ENCODE data around the gene VCPKMT. TPM values are rescaled to one million over a fixed set of nuclear protein-coding genes. Genes with fewer than 3 reads are reported as not detected.

The VCPKMT gene
- total RNA-seq, 1 experiment from 2014 or later: 8.2 TPM

- no peak overlapping the region for H3K9ac ChIP-seq (ENCODE audit: low read length)
- no peaks in the 10 kb centered on the region for H3K36me3 ChIP-seq (ENCODE audit: low read depth, low read length)
- no peak overlapping the region for H3K27ac ChIP-seq (ENCODE audit: low read length)
- ATAC-seq: no peak
- H2AFZ ChIP-seq (ENCODE audit: low read length): no peak overlapping the region
- no peaks in the 10 kb centered on the region for H3K27me3 ChIP-seq (ENCODE audit: low read length)
- intact Hi-C loops (cut with micrococcal nuclease): no loop called here
- TF ChIP-seq CTCF (conservative IDR thresholded peaks at IDR 0.05; ENCODE audit: low read depth, low read length): no peak
- no peak for TF ChIP-seq EZH2phosphoT487 (IDR thresholded peaks at IDR 0.05; ENCODE audit: borderline replicate concordance, low read length)
- TF ChIP-seq EZH2 (IDR thresholded peaks at IDR 0.05; ENCODE audit: low read length, unreplicated experiment): no peak
- DNase-seq: no peak
- no peak overlapping the region for H3K4me2 ChIP-seq (ENCODE audit: low read length)
- no peaks in the 10 kb centered on the region for H4K20me1 ChIP-seq (ENCODE audit: low read length)
- no peaks in the 10 kb centered on the region for H3K79me2 ChIP-seq (ENCODE audit: low read length)
- POLR2A ChIA-PET (ENCODE audit: unreplicated experiment): no interaction called here
- H3K9me3 ChIP-seq (ENCODE audit: low read length): no peaks in the 10 kb centered on the region
- no peaks in the 10 kb centered on the region for H3F3A ChIP-seq (ENCODE audit: low read length, unreplicated experiment)
- H3K4me1 ChIP-seq (ENCODE audit: insufficient read depth, low read length): 0 out of 2 replicates have a peak, but pooled peaks cover 4% of the 10 kb centered on the region
- H3K4me3 ChIP-seq (ENCODE audit: low read length): no peak overlapping the region
- no peaks in the 10 kb centered on the region for H3K9me2 ChIP-seq (replicated peaks; ENCODE audit: low read length)
- no TSS peak for BruUV-seq (replicated peaks)
- CTCF ChIA-PET: no interaction called here
These were observed 28.3 kb downstream of the VCPKMT start for GRCh38 chr14:50088117-50088515.

GRCh38 chr14:50087341-50088116, 28.8 kb downstream of the VCPKMT start:
- 0 out of 2 replicates have a peak, but pooled peaks cover 4% of the 10 kb centered on the region for H3K4me1 ChIP-seq (ENCODE audit: insufficient read depth, low read length)
- no peaks in the 10 kb centered on the region for H3K9me3 ChIP-seq (ENCODE audit: low read length)
- CTCF ChIA-PET: no interaction called here
- TF ChIP-seq EZH2phosphoT487 (IDR thresholded peaks at IDR 0.05; ENCODE audit: borderline replicate concordance, low read length) (no peak), EZH2 (IDR thresholded peaks at IDR 0.05; ENCODE audit: low read length, unreplicated experiment) (no peak)
- no peak overlapping the region for H2AFZ ChIP-seq (ENCODE audit: low read length)
- no peaks in the 10 kb centered on the region for H4K20me1 ChIP-seq (ENCODE audit: low read length)
- H3K4me3 ChIP-seq (ENCODE audit: low read length): no peak overlapping the region
- intact Hi-C loops (cut with micrococcal nuclease): no loop called here
- POLR2A ChIA-PET (ENCODE audit: unreplicated experiment): no interaction called here
- H3K27ac ChIP-seq (ENCODE audit: low read length): no peak overlapping the region
- no peak for DNase-seq
- no peaks in the 10 kb centered on the region for H3K9me2 ChIP-seq (replicated peaks; ENCODE audit: low read length)
- no TSS peak for BruUV-seq (replicated peaks)
- no peaks in the 10 kb centered on the region for H3F3A ChIP-seq (ENCODE audit: low read length, unreplicated experiment)
- ATAC-seq: no peak
- H3K27me3 ChIP-seq (ENCODE audit: low read length): no peaks in the 10 kb centered on the region
- H3K4me2 ChIP-seq (ENCODE audit: low read length): no peak overlapping the region
- no peak overlapping the region for H3K9ac ChIP-seq (ENCODE audit: low read length)
- H3K79me2 ChIP-seq (ENCODE audit: low read length): no peaks in the 10 kb centered on the region
- H3K36me3 ChIP-seq (ENCODE audit: low read depth, low read length): no peaks in the 10 kb centered on the region

GRCh38 chr14:50086321-50086711, 30.1 kb downstream of the VCPKMT start:
- H3K4me3 ChIP-seq (ENCODE audit: low read length): no peak overlapping the region
- intact Hi-C loops (cut with micrococcal nuclease): no loop called here
- TF ChIP-seq EZH2phosphoT487 (IDR thresholded peaks at IDR 0.05; ENCODE audit: borderline replicate concordance, low read length): no peak
- H2AFZ ChIP-seq (ENCODE audit: low read length): no peak overlapping the region
- ATAC-seq: no peak
- no peaks in the 10 kb centered on the region for H3K36me3 ChIP-seq (ENCODE audit: low read depth, low read length)
- POLR2A ChIA-PET (ENCODE audit: unreplicated experiment): interaction anchor here (0.7 kb wide), 1 partner anchor 1131 kb away, joined by 4 read pairs; no protein-coding TSS in a partner anchor
- no peaks in the 10 kb centered on the region for H3K9me2 ChIP-seq (replicated peaks; ENCODE audit: low read length)
- 0 out of 2 replicates have a peak, but pooled peaks cover 4% of the 10 kb centered on the region for H3K4me1 ChIP-seq (ENCODE audit: insufficient read depth, low read length)
- no peak overlapping the region for H3K4me2 ChIP-seq (ENCODE audit: low read length)
- H3K9me3 ChIP-seq (ENCODE audit: low read length): no peaks in the 10 kb centered on the region
- no peaks in the 10 kb centered on the region for H4K20me1 ChIP-seq (ENCODE audit: low read length)
- H3K27ac ChIP-seq (ENCODE audit: low read length): no peak overlapping the region
- CTCF ChIA-PET: no interaction called here
- BruUV-seq (replicated peaks): no TSS peak
- H3F3A ChIP-seq (ENCODE audit: low read length, unreplicated experiment): no peaks in the 10 kb centered on the region
- no peaks in the 10 kb centered on the region for H3K27me3 ChIP-seq (ENCODE audit: low read length)
- H3K9ac ChIP-seq (ENCODE audit: low read length): no peak overlapping the region
- no peaks in the 10 kb centered on the region for H3K79me2 ChIP-seq (ENCODE audit: low read length)
- no peak for DNase-seq

Measured in PC-3 (cell line).